Measurements from ENCODE around the gene SYTL2.
"Not testable (repeated sequence)": the region's sequence is repeated elsewhere in the genome, so short reads cannot be mapped to it uniquely, and the experiment has no call there.

SYTL2 gene

DNA sequence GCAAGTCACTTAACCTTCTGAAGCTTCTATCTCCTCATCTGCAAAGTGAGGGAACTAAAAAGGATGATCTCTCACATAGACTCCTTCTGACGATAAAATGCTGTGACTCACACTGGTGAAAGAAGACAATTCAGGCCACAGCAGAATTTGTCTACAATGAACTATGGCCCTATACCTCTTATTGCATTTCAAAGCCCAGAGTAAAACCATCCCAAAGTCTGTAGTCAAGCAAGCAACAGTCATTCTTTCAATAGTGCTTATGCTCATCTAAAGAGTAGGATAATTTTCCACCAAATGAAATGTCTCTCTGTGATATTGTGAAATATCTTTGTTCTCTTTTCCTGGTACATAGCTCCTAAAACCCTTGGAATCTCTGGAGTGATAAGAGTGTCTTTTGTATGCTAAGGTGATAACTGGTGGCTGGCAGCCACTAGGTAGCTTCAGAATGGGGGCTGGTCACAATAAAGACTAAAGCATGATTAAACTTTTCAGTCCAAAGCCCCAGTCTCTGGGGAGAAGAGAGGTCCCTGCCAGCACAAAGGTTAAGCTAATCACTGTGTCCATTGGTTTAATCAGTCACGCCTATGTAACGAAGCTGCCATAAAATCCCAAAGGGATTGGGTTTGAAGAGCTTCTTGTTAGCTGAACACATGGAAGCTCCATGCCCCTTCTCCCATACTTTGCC, 30.8 kb downstream of the SYTL2 start:
- no peak for DNase-seq
- Histone ChIP-seq H3K27me3 (peaks cover 3% of the 10 kb centered on the region; the same call in 1 of the 2 replicates), H3K36me3 (no peaks in the 10 kb centered on the region), H3K4me3 (ENCODE audit: low read depth, low read length) (no peak overlapping the region), H3K9me3 (no peaks in the 10 kb centered on the region), H3K4me1 (no peaks in the 10 kb centered on the region)
- TF ChIP-seq, protein P1, sequence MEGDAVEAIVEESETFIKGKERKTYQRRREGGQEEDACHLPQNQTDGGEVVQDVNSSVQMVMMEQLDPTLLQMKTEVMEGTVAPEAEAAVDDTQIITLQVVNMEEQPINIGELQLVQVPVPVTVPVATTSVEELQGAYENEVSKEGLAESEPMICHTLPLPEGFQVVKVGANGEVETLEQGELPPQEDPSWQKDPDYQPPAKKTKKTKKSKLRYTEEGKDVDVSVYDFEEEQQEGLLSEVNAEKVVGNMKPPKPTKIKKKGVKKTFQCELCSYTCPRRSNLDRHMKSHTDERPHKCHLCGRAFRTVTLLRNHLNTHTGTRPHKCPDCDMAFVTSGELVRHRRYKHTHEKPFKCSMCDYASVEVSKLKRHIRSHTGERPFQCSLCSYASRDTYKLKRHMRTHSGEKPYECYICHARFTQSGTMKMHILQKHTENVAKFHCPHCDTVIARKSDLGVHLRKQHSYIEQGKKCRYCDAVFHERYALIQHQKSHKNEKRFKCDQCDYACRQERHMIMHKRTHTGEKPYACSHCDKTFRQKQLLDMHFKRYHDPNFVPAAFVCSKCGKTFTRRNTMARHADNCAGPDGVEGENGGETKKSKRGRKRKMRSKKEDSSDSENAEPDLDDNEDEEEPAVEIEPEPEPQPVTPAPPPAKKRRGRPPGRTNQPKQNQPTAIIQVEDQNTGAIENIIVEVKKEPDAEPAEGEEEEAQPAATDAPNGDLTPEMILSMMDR (IDR thresholded peaks at IDR 0.05; ENCODE audit: low read depth, low read length), result no peak

DNA sequence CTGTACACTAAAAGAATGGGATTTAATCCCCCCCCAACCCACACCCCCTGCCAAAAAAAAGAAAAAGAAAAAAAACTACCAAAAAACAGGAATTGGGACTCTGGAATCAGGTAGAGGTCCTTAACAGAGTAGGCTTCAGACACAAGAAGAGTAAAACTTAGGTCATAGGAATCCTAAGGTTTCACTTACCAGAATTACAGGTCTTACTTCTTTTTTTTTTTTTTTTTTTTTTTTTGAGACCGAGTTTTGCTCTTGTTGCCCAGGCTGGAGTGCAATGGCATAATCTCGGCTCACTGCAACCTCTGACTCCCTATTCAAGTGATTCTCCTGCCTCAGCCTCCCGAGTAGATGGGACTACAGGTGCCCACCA, 33.4 kb downstream of the SYTL2 start:
- H3K36me3 ChIP-seq; H3K4me3 ChIP-seq (ENCODE audit: low read depth, low read length); H3K4me1 ChIP-seq; H3K27me3 ChIP-seq; H3K9me3 ChIP-seq; DNase-seq: not testable (repeated sequence)

DNA sequence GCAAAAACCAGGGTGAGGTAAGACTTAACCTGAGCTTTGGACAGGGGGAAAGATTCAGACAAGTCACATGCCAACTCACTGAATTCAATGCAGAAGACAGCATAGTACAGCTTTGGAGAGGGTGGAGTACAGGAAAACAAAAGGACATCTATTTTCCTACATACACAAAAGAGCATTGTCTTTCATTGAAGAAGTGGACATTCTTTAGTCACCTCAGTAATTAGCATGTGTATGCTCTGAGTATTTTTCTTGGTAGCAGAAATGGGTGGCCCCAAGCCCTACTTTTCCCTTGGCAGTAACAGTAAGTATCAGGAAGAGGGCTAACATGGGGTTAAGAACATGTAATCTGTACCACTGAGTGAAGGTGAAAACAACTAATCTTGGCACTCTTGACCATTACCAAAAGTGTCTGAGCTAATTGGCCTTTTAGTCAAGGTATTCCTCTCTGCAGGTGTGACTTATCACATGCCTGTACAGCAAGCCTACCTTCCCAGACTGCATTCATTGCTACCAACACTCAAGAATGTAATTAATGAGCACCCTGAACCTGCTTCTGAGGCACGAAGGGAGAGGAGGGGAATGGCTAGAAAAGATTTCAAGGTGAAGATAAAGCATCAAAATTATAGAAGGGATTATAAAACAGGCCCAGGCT, 33.9 kb downstream of the SYTL2 start:
- no peak overlapping the region for H3K4me3 ChIP-seq (ENCODE audit: low read depth, low read length)
- no peaks in the 10 kb centered on the region for H3K4me1 ChIP-seq
- no peaks in the 10 kb centered on the region for H3K9me3 ChIP-seq
- H3K36me3 ChIP-seq, result no peaks in the 10 kb centered on the region
- no peak for DNase-seq
- TF ChIP-seq, protein P1 (IDR thresholded peaks at IDR 0.05; ENCODE audit: low read depth, low read length), result no peak
- H3K27me3 ChIP-seq, result no peaks in the 10 kb centered on the region

DNA sequence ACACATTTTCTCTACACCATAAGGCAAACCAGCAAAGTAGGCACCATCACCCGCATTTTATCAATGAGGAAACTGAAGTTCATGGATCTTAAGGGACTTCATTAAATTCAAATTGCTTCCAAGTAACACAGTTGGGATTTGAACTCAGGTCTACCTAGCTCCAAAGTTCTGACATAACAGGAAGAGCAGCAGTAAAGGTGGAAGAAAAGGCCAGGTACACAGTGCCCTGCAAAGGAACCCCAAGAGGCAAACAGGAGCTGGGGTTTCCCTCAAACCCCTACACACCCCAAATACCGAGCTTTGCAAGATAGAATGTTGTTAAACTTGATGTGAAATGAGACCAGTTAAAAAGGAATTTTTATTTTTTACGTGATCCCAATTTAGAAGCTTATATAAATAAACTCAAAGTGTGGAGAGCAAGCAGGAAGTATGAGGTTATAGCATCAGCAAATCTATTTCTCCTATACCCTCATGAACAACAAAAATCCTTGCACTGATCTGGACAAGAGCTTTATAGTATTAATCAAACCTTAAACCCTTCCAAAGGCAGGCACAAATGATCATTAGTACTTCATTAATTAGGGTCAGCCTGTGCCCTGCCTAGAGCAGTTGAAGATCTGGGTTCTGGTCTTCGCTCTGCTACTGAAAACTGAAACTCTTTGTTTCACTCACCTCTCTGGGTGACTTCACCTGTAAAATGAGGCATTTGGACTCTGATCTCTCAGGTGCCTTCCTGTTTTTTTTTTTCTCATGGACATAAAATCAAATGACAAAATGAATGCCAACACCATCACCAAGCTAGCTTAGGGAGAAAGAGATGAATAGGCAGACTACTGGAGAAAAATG, 36.5 kb downstream of the SYTL2 start:
- TF ChIP-seq, protein P1 (IDR thresholded peaks at IDR 0.05; ENCODE audit: low read depth, low read length), result no peak
- H3K4me1 ChIP-seq, result no peaks in the 10 kb centered on the region
- no peaks in the 10 kb centered on the region for H3K27me3 ChIP-seq
- DNase-seq, result no peak
- no peaks in the 10 kb centered on the region for H3K9me3 ChIP-seq
- H3K36me3 ChIP-seq, result no peaks in the 10 kb centered on the region
- no peak overlapping the region for H3K4me3 ChIP-seq (ENCODE audit: low read depth, low read length)

DNA sequence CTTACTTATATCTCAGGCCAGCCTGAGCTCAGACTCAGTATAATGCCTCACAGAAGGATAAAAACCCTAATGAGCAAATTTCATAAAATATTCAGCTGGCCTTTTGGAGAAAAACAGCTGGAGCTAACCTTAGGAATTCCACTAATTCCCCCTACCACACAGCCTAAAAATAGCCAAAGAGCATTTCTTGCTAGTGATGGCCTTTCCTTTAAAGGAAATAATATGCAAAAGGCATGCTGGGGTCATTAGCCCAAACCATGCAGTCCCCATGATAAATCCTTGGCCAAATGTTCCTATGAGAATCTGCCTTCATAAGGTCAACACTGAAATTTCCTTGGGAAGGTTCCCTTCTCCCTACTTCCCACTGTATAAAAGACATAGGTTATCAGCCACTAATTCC, 38.2 kb downstream of the SYTL2 start:
- H3K27me3 ChIP-seq, result no peaks in the 10 kb centered on the region
- no peaks in the 10 kb centered on the region for H3K4me1 ChIP-seq
- no peak for DNase-seq
- no peaks in the 10 kb centered on the region for H3K36me3 ChIP-seq
- TF ChIP-seq, protein P1 (IDR thresholded peaks at IDR 0.05; ENCODE audit: low read depth, low read length), result no peak
- H3K4me3 ChIP-seq (ENCODE audit: low read depth, low read length), result no peak overlapping the region
- no peaks in the 10 kb centered on the region for H3K9me3 ChIP-seq

DNA sequence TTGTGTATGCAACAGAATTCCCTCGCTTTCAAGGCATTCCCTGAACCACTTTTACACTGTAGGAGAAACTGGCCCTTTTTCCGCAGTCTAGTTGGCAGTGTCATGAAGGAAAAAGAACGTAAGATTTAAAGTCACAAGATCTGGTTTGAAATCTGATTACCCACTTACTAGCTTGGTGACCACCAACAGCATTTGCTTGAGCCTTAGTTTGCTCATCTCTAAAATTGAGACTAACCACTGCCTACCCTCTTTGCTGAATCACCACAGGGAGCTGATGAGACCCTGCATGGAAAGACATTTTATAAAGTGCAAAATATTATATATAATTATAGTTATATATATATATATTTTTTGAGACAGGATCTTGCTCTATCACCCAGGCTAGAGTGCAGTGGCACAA, 39.4 kb downstream of the SYTL2 start:
- no peak for DNase-seq
- H3K9me3 ChIP-seq, result no peaks in the 10 kb centered on the region
- TF ChIP-seq, protein P1 (IDR thresholded peaks at IDR 0.05; ENCODE audit: low read depth, low read length), result no peak
- no peaks in the 10 kb centered on the region for H3K4me1 ChIP-seq
- H3K27me3 ChIP-seq, result no peaks in the 10 kb centered on the region
- no peak overlapping the region for H3K4me3 ChIP-seq (ENCODE audit: low read depth, low read length)
- no peaks in the 10 kb centered on the region for H3K36me3 ChIP-seq

Data from BE2C (cell line).